ENCODE results near the gene LMTK3. TPM values are rescaled to one million over a fixed set of nuclear protein-coding genes. Genes with fewer than 3 reads are reported as not detected.

LMTK3 gene
- total and polyA plus RNA-seq, 9 of the 15 experiments (the other 6 are each of a cell fraction or from before 2014, with no cell fraction given) = 0.35 to 12.3 (median 2.0) TPM; not detected in 2

GRCh38 chr19:48489608-48490216 lies 21.9 kb downstream of the LMTK3 start (continued):
- TF ChIP-seq PRDM10 (IDR thresholded peaks at IDR 0.05; ENCODE audit: partially characterized antibody) = peak; percentile 11
- TF ChIP-seq CBX3 (IDR thresholded peaks at IDR 0.05; ENCODE audit: borderline replicate concordance in 1 of 2, low read length in 2 of 2) = no peak
- TF ChIP-seq ZBTB7A (IDR thresholded peaks at IDR 0.05; ENCODE audit: borderline replicate concordance, control insufficient read depth, low read depth, low read length) = no peak
- TF ChIP-seq ZNF583 (CRISPR knock-in tag; IDR thresholded peaks at IDR 0.05) = no peak
- no peak for TF ChIP-seq ID3 (CRISPR knock-in tag; IDR thresholded peaks at IDR 0.05)
- no peak for TF ChIP-seq ID3 (tag; IDR thresholded peaks at IDR 0.05)
- no peak for TF ChIP-seq FOXM1 (IDR thresholded peaks at IDR 0.05; ENCODE audit: low read depth)
- no peak for TF ChIP-seq FOXM1 (CRISPR knock-in tag; IDR thresholded peaks at IDR 0.05; ENCODE audit: low read depth)
- TF ChIP-seq GTF3C2 (IDR thresholded peaks at IDR 0.05; ENCODE audit: borderline replicate concordance, extremely low read depth, insufficient read length) = no peak
- no peak for TF ChIP-seq MYNN (IDR thresholded peaks at IDR 0.05)
- TF ChIP-seq MYNN (CRISPR knock-in tag; IDR thresholded peaks at IDR 0.05) = no peak
- 0 out of 2 replicates have a peak, but pooled peaks have one; percentile 48 for TF ChIP-seq ZBTB43 (CRISPR knock-in tag; IDR thresholded peaks at IDR 0.05)
- TF ChIP-seq ZNF146 (CRISPR knock-in tag; IDR thresholded peaks at IDR 0.05; ENCODE audit: unreplicated experiment) = no peak
- TF ChIP-seq TCFL5 (CRISPR knock-in tag; conservative IDR thresholded peaks at IDR 0.05) = no peak
- no peak for TF ChIP-seq NCOR1 (IDR thresholded peaks at IDR 0.05)
- TF ChIP-seq L3MBTL2 (IDR thresholded peaks at IDR 0.05) = no peak
- TF ChIP-seq GABPA (tag; conservative IDR thresholded peaks at IDR 0.05; ENCODE audit: low read depth) = no peak
- TF ChIP-seq TAF9B (IDR thresholded peaks at IDR 0.05; ENCODE audit: partially characterized antibody) = no peak
- TF ChIP-seq ZNF584 (CRISPR knock-in tag; IDR thresholded peaks at IDR 0.05; ENCODE audit: low read depth) = no peak
- TF ChIP-seq IRF9 (tag; IDR thresholded peaks at IDR 0.05) = no peak
